Measurements from ENCODE around the gene GRIN2D. TPM values are rescaled to one million over a fixed set of nuclear protein-coding genes. Genes with fewer than 3 reads are reported as not detected.
A peak's percentile ranks its signal among the peaks of the same experiment; 100 is the strongest.
"Not testable (repeated sequence)": the region's sequence is repeated elsewhere in the genome, so short reads cannot be mapped to it uniquely, and the experiment has no call there.

The GRIN2D gene
- polyA plus RNA-seq, 3 donors from 2014 or later: not detected

GRCh38 chr19:48381178-48381950 is 12.1 kb upstream of the GRIN2D start:
- no peaks in the 10 kb centered on the region for H3K9me3 Mint-ChIP-seq

GRCh38 chr19:48382286-48382685 is 11.2 kb upstream of the GRIN2D start:
- Mint-ChIP-seq H3K4me1 (no peaks in the 10 kb centered on the region), H3K27me3 (ENCODE audit: low read depth in 3 of 3) (no peaks in the 10 kb centered on the region), H3K27ac (no peak overlapping the region), H3K36me3 (peaks cover 7 to 28% (median 11%) of the 10 kb centered on the region in 3 donors), H3K9me3 (no peaks in the 10 kb centered on the region), H3K4me3 (no peak overlapping the region)
- DNase-seq: no peak

More at GRCh38 chr19:48381178-48381950, 12.1 kb upstream of the GRIN2D start:
- H3K4me1 Mint-ChIP-seq: no peaks in the 10 kb centered on the region
- no peaks in the 10 kb centered on the region for H3K27me3 Mint-ChIP-seq (ENCODE audit: low read depth in 3 of 3)
- H3K36me3 Mint-ChIP-seq: peaks cover 7 to 28% (median 11%) of the 10 kb centered on the region in 3 donors
- no peak overlapping the region for H3K4me3 Mint-ChIP-seq
- DNase-seq: no peak
- H3K27ac Mint-ChIP-seq: no peak overlapping the region

DNA sequence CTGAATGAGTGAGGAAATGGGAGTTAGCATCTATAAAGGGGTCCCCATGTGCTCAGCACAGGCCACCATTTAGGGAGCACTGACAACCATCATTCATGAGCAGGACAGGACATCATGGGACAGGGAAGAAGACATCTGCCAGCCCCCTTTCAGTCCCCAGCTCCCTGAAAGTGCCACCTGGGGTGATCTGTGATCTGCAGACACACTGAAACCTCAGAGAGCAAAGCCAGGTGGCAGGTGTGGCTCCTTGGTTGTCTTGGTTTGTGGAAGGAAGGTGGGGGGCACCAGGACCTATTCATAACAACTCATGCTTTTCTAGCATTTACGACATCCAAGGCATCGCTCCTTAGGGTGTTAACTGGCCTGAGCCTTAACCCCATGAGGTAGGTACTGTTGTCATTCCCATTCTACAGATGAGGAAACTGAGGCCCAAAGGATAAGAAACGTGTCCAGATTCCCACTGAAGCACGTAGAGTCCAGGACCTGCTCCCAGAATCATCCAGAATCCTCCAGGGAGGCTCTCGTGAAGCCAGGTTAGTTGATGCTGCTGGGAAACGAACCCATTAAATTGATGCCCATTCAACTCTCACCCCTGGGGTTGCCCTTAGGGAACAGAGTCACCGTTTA is 7.9 kb upstream of the GRIN2D start:
- H3K36me3 Mint-ChIP-seq: peaks cover 11 to 36% (median 13%) of the 10 kb centered on the region in 3 donors

DNA sequence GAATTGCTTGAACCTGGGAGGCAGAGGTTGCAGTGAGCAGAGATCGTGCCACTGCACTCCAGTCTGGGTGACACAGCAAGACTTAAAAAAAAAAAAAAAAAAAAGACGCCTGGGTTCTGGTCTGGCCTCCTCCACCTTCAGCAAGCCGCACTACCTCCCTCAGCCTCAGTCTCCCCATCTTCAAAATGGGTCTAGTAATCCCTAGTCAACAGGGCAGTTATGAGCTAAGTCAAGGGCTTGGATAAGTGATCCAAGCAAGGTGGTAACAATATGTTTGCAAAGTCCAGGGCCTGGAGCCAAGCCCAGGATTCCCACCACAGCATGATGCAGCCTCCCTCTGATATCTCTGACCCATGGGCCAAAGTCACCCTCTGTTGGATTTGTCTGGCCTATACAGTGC is 6.5 kb upstream of the GRIN2D start:
- Mint-ChIP-seq H3K9me3 (no peaks in the 10 kb centered on the region), H3K4me1 (peaks cover 15 to 18% of the 10 kb centered on the region in 2 donors), H3K36me3 (peaks cover 7 to 32% (median 13%) of the 10 kb centered on the region in 3 donors), H3K27ac (no peak overlapping the region), H3K27me3 (ENCODE audit: low read depth in 3 of 3) (peaks cover 2 to 8% (median 3%) of the 10 kb centered on the region in 3 donors), H3K4me3 (no peak overlapping the region)
- DNase-seq: no peak

More for the DNA sequence above, 7.9 kb upstream of the GRIN2D start:
- Mint-ChIP-seq H3K9me3 (no peaks in the 10 kb centered on the region), H3K27me3 (ENCODE audit: low read depth in 3 of 3) (peaks cover 0 to 3% (median 2%) of the 10 kb centered on the region in 3 donors), H3K4me3 (no peak overlapping the region), H3K27ac (peak overlapping the region in 1 of 6 donors; percentile 58), H3K4me1 (peaks cover 10 to 12% of the 10 kb centered on the region in 2 donors)
- no peak for DNase-seq

- H3K4me1 Mint-ChIP-seq: peaks cover 15 to 25% of the 10 kb centered on the region in 2 donors
- peaks cover 0 to 2% (median 0%) of the 10 kb centered on the region in 6 donors for H3K9me3 Mint-ChIP-seq
Measured at GRCh38 chr19:48390188-48391099, 3.0 kb upstream of the GRIN2D start.

GRCh38 chr19:48391100-48392005 is 2.1 kb upstream of the GRIN2D start, which contains the start of gene KDELR1:
KDELR1 (minus strand) TSS chr19:48391551; CDS start chr19:48391358, 193 bp downstream.
- Mint-ChIP-seq H3K36me3 (peaks cover 0 to 8% (median 5%) of the 10 kb centered on the region in 3 donors), H3K27me3 (ENCODE audit: low read depth in 3 of 3) (peaks cover 3 to 27% (median 9%) of the 10 kb centered on the region in 3 donors), H3K9me3 (peaks cover 0 to 2% (median 0%) of the 10 kb centered on the region in 6 donors), H3K4me3 (peak within 1 kb of the TSS; percentile 83 to 94 (median 90)), H3K4me1 (peaks cover 15 to 27% of the 10 kb centered on the region in 2 donors), H3K27ac (peak within 1 kb of the TSS; percentile 84 to 97 (median 90))
- DNase-seq: peak; percentile 73 to 76 (median 75)

More at GRCh38 chr19:48390188-48391099, 3.0 kb upstream of the GRIN2D start:
- Mint-ChIP-seq H3K27me3 (ENCODE audit: low read depth in 3 of 3) (peaks cover 3 to 22% (median 6%) of the 10 kb centered on the region in 3 donors), H3K36me3 (peaks cover 0 to 8% (median 5%) of the 10 kb centered on the region in 3 donors), H3K27ac (peak overlapping the region; percentile 84 to 97 (median 90)), H3K4me3 (peak overlapping the region; percentile 83 to 94 (median 90))
- peak; percentile 60 to 69 (median 64) for DNase-seq

GRCh38 chr19:48392006-48392344 is 1.5 kb upstream of the GRIN2D start:
- H3K9me3 Mint-ChIP-seq, H3K36me3 Mint-ChIP-seq, DNase-seq: not testable (repeated sequence)
- Mint-ChIP-seq H3K27ac (peak overlapping the region in 1 of 6 donors; percentile 90), H3K4me3 (peak overlapping the region in 4 of 5 donors; percentile 87 to 94 (median 90)), H3K27me3 (ENCODE audit: low read depth in 3 of 3) (peaks cover 3 to 27% (median 9%) of the 10 kb centered on the region in 3 donors), H3K4me1 (peaks cover 15 to 27% of the 10 kb centered on the region in 2 donors)

DNA sequence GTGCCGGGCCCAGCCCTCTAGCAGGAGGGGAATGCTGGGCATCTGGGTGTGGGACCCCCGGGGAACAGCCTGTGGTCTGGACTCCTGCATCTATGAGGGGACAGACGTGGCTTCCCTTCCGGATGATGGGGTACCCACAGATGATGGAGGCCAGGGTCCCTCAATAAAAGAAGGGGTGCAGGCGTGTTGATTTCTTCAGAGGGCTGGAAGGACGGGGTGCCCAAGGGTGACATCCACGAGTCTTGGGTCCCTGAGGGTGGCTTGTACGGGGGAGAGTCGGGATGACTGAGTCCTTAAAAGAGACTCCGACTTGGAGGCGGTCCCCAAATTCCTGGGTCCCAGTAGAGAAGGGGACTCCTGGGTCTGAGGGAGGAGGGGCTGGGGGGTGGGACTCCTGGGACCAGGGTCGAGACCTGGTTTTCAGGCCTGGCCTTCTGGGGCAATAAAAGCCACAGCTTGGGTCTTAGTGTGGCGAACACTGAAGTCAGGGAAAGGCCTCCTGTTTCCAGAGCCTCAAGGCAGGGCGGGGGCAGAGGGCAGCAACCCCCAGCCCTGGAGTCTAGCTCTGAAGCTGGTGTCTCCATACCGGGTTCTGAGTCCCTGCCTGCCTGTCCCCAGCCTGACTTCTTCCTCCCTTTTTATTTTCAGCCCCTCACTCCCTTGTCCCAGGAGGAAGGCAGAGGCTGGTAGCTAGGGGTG is 459 bp upstream of the GRIN2D start:
- Mint-ChIP-seq H3K4me3 (peak overlapping the region in 2 of 5 donors; percentile 27 to 61), H3K27me3 (ENCODE audit: low read depth in 3 of 3) (peaks cover 6 to 33% (median 16%) of the 10 kb centered on the region in 3 donors)

GRCh38 chr19:48394331-48395169 is 1.1 kb downstream of the GRIN2D start:
- peaks cover 26 to 37% of the 10 kb centered on the region in 2 donors for H3K4me1 Mint-ChIP-seq
- peaks cover 0 to 4% (median 0%) of the 10 kb centered on the region in 3 donors for H3K36me3 Mint-ChIP-seq
- H3K4me3 Mint-ChIP-seq: peak overlapping the region in 3 of 5 donors; percentile 17 to 30 (median 29)
- peak overlapping the region in 1 of 6 donors; percentile 35 for H3K27ac Mint-ChIP-seq
- H3K27me3 Mint-ChIP-seq (ENCODE audit: low read depth in 3 of 3): peaks cover 4 to 36% (median 20%) of the 10 kb centered on the region in 3 donors
- DNase-seq: no peak
- H3K9me3 Mint-ChIP-seq: peaks cover 0 to 2% (median 0%) of the 10 kb centered on the region in 6 donors

More for the DNA sequence above, 459 bp upstream of the GRIN2D start:
- H3K9me3 Mint-ChIP-seq: peaks cover 0 to 2% (median 0%) of the 10 kb centered on the region in 6 donors
- DNase-seq: no peak
- no peak overlapping the region for H3K27ac Mint-ChIP-seq
- peaks cover 0 to 10% (median 4%) of the 10 kb centered on the region in 3 donors for H3K36me3 Mint-ChIP-seq
- H3K4me1 Mint-ChIP-seq: peaks cover 21 to 34% of the 10 kb centered on the region in 2 donors

- H3K27me3 Mint-ChIP-seq (ENCODE audit: low read depth in 3 of 3): peaks cover 4 to 37% (median 21%) of the 10 kb centered on the region in 3 donors
- H3K4me3 Mint-ChIP-seq: no peak overlapping the region
- H3K27ac Mint-ChIP-seq: no peak overlapping the region
- peaks cover 31 to 40% of the 10 kb centered on the region in 2 donors for H3K4me1 Mint-ChIP-seq
- no peak for DNase-seq
- peaks cover 0 to 2% (median 0%) of the 10 kb centered on the region in 6 donors for H3K9me3 Mint-ChIP-seq
- peaks cover 0 to 4% (median 0%) of the 10 kb centered on the region in 3 donors for H3K36me3 Mint-ChIP-seq
Measured at GRCh38 chr19:48395170-48395455, 1.6 kb downstream of the GRIN2D start.

- Mint-ChIP-seq H3K27ac (no peak overlapping the region), H3K4me1 (peaks cover 35 to 39% of the 10 kb centered on the region in 2 donors), H3K9me3 (peaks cover 0 to 2% (median 0%) of the 10 kb centered on the region in 6 donors), H3K27me3 (ENCODE audit: low read depth in 3 of 3) (peaks cover 4 to 37% (median 21%) of the 10 kb centered on the region in 3 donors), H3K36me3 (peaks cover 0 to 4% (median 0%) of the 10 kb centered on the region in 3 donors), H3K4me3 (peak overlapping the region in 1 of 5 donors; percentile 38)
- no peak for DNase-seq
Measured at GRCh38 chr19:48395499-48395898, 2.0 kb downstream of the GRIN2D start.

Data from immature natural killer cell (primary cell).